T-helper 2 cell (primary cell): ENCODE results near the gene DEFB126.
"Not testable (repeated sequence)": the region's sequence is repeated elsewhere in the genome, so short reads cannot be mapped to it uniquely, and the experiment has no call there.

Experiments
- DNase-seq, 5 experiments: peaks; one replicate each; pipeline versions ENCODE4 v3.0.0 to v3.0.0-alpha.2; 2012 to 2022
- total RNA-seq, 2 donors: gene quantifications; one replicate each; lab custom pipeline; 2026; lab: John Stamatoyannopoulos, UW

DEFB126 gene
- total RNA-seq: 0 reads per million in 2 donors

GRCh38 chr20:142290-142689 lies at the start of gene DEFB126:
Gene DEFB126 (plus strand): TSS chr20:142590. CDS start chr20:142629, 39 bp downstream.
- DNase-seq: no peak

- DNase-seq: no peak
These were observed 48.7 kb upstream of the DEFB126 start for GRCh38 chr20:93641-94040.

GRCh38 chr20:95215-95614 lies 47.2 kb upstream of the DEFB126 start:
- DNase-seq: no peak

GRCh38 chr20:97691-98090 lies 44.7 kb upstream of the DEFB126 start:
- not testable (repeated sequence) for DNase-seq

- no peak for DNase-seq
These were observed 40.4 kb upstream of the DEFB126 start for GRCh38 chr20:101975-102374.

GRCh38 chr20:103456-103855 lies 38.9 kb upstream of the DEFB126 start:
- no peak for DNase-seq

GRCh38 chr20:112396-112795 lies 30.0 kb upstream of the DEFB126 start:
- DNase-seq: no peak

GRCh38 chr20:117518-117917 lies 24.9 kb upstream of the DEFB126 start:
- DNase-seq: no peak

- not testable (repeated sequence) for DNase-seq
These were observed 12.5 kb upstream of the DEFB126 start for GRCh38 chr20:129786-130323.

- peak in 1 of 5 experiments; percentile 25 for DNase-seq
These were observed 4.5 kb upstream of the DEFB126 start for GRCh38 chr20:137668-138490.

GRCh38 chr20:145877-146276 lies 3.5 kb downstream of the DEFB126 start:
- DNase-seq: no peak

GRCh38 chr20:152131-152530 lies 9.7 kb downstream of the DEFB126 start:
- DNase-seq: no peak

- no peak for DNase-seq
These were observed 14.8 kb downstream of the DEFB126 start, which contains the start of gene DEFB127 for GRCh38 chr20:157154-157553. Gene DEFB127 (plus strand): TSS chr20:157454. CDS start chr20:157545, 91 bp downstream.

GRCh38 chr20:164618-165017 lies 22.2 kb downstream of the DEFB126 start:
- DNase-seq: no peak

- no peak for DNase-seq
These were observed 26.5 kb downstream of the DEFB126 start for GRCh38 chr20:168876-169275.

GRCh38 chr20:184288-184687 lies 41.9 kb downstream of the DEFB126 start:
- DNase-seq: no peak

GRCh38 chr20:187733-188132 lies 45.3 kb downstream of the DEFB126 start:
- no peak for DNase-seq

GRCh38 chr20:189611-190010 lies 47.2 kb downstream of the DEFB126 start, which contains the start of gene DEFB128:
Gene DEFB128 (minus strand): TSS chr20:189711. CDS start chr20:189623, 88 bp downstream.
- no peak for DNase-seq
